ENCODE data around the gene TBC1D17. TPM values are rescaled to one million over a fixed set of nuclear protein-coding genes. Genes with fewer than 3 reads are reported as not detected.

The TBC1D17 gene
- total RNA-seq, 5 donors from 2014 or later (not counting 1 experiment from before 2014, with no cell fraction given), result 46.5 to 102 (median 88.6) TPM

GRCh38 chr19:49850487-49851342 lies 26.8 kb upstream of the TBC1D17 start, which contains the start of gene PTOV1:
Gene PTOV1 (plus strand): TSS chr19:49851159.
- H3K36me3 ChIP-seq (ENCODE audit: control insufficient read depth in 2 of 2, extremely low read depth in 1 of 2, insufficient read depth in 1 of 2, low read length in 1 of 2), result peaks cover 5 to 6% of the 10 kb centered on the region in 2 donors
- Mint-ChIP-seq H3K27ac (peak within 1 kb of the TSS; percentile 91 to 96), H3K4me3 (peak within 1 kb of the TSS; percentile 86 to 91 (median 88)), H3K4me1 (peaks cover 32 to 44% (median 42%) of the 10 kb centered on the region in 3 donors), H3K9me3 (peaks cover 0 to 5% (median 5%) of the 10 kb centered on the region in 3 donors), H3K27me3 (no peaks in the 10 kb centered on the region), H3K36me3 (peaks cover 4% of the 10 kb centered on the region)
- ChIA-PET POLR2A (interaction anchor here (1.0 to 1.3 kb wide), 3 partner anchors 19 to 33 kb away, joined by 3 to 6 read pairs (median 4); partner anchors contain the start of gene MED25 (in 1 of the 2)), CTCF (interaction anchor here in 1 of 2 donors (0.6 to 1.1 kb wide), 5 partner anchors 15 to 857 kb away, joined by 3 to 4 read pairs (median 3); partner anchors contain the start of genes FUZ, GYS1 and RUVBL2)
- H3K4me3 ChIP-seq (ENCODE audit: control insufficient read depth in 1 of 2, extremely low read depth in 1 of 2, low read length in 1 of 2), result peak within 1 kb of the TSS; percentile 79 to 99
- H3K4me1 ChIP-seq (ENCODE audit: control insufficient read depth in 1 of 2, extremely low read depth in 1 of 2, insufficient read depth in 2 of 2, low read length in 2 of 2), result peaks cover 10 to 37% of the 10 kb centered on the region in 2 experiments
- no peaks in the 10 kb centered on the region for H3K27me3 ChIP-seq (replicated peaks in 1 of 2; ENCODE audit: control insufficient read depth in 2 of 2, extremely low read depth in 1 of 2, insufficient read depth in 2 of 2, low read length in 1 of 2)
- ATAC-seq (replicated peaks in 1 of 4) (peak; percentile 86 to 91 (median 88)), DNase-seq (peak; percentile 69 to 93 (median 81))
- WGBS (ENCODE audit: insufficient coverage), result under 1% methylated on average over 98 of the region's 98 CpGs
- H3K9me3 ChIP-seq, result no peaks in the 10 kb centered on the region
- H3K27ac ChIP-seq (ENCODE audit: low read length), result peak within 1 kb of the TSS; percentile 99

GRCh38 chr19:49851456-49852259 lies 25.8 kb upstream of the TBC1D17 start:
- under 1% methylated on average over 47 of the region's 78 CpGs for WGBS (ENCODE audit: insufficient coverage)
- Mint-ChIP-seq H3K9me3 (peaks cover 0 to 5% (median 5%) of the 10 kb centered on the region in 3 donors), H3K36me3 (peaks cover 4% of the 10 kb centered on the region), H3K27me3 (no peaks in the 10 kb centered on the region), H3K4me3 (peak overlapping the region; percentile 77 to 86 (median 85)), H3K4me1 (peaks cover 32 to 44% (median 42%) of the 10 kb centered on the region in 3 donors), H3K27ac (peak overlapping the region; percentile 79 to 80)
- Histone ChIP-seq H3K27ac (ENCODE audit: low read length) (no peak overlapping the region), H3K27me3 (replicated peaks in 1 of 2; ENCODE audit: control insufficient read depth in 2 of 2, extremely low read depth in 1 of 2, insufficient read depth in 2 of 2, low read length in 1 of 2) (no peaks in the 10 kb centered on the region), H3K4me3 (ENCODE audit: control insufficient read depth in 1 of 2, extremely low read depth in 1 of 2, low read length in 1 of 2) (peak overlapping the region; percentile 62 to 79), H3K4me1 (ENCODE audit: control insufficient read depth in 1 of 2, extremely low read depth in 1 of 2, insufficient read depth in 2 of 2, low read length in 2 of 2) (peaks cover 10 to 37% of the 10 kb centered on the region in 2 experiments), H3K9me3 (no peaks in the 10 kb centered on the region), H3K36me3 (ENCODE audit: control insufficient read depth in 2 of 2, extremely low read depth in 1 of 2, insufficient read depth in 1 of 2, low read length in 1 of 2) (peaks cover 6 to 11% of the 10 kb centered on the region in 2 donors)
- POLR2A ChIA-PET, result interaction anchor here in 1 of 2 donors (0.6 kb wide), 1 partner anchor 44 kb away, joined by 3 read pairs; no protein-coding TSS in a partner anchor
- peak in 14 of 35 experiments; percentile 11 to 49 (median 28) for DNase-seq
- ATAC-seq (replicated peaks in 1 of 4), result peak; percentile 12 to 34 (median 25)
- CTCF ChIA-PET, result no interaction called here

- no peaks in the 10 kb centered on the region for H3K27me3 ChIP-seq (replicated peaks in 1 of 2; ENCODE audit: control insufficient read depth in 2 of 2, extremely low read depth in 1 of 2, insufficient read depth in 2 of 2, low read length in 1 of 2)
- ChIA-PET CTCF (interaction anchor here in 1 of 2 donors (0.7 kb wide), 1 partner anchor 18 kb away, joined by 5 read pairs; no protein-coding TSS in a partner anchor), POLR2A (no interaction called here)
- ATAC-seq (replicated peaks in 1 of 4), result no peak
- no peak overlapping the region for H3K27ac ChIP-seq (ENCODE audit: low read length)
- Mint-ChIP-seq H3K27me3 (no peaks in the 10 kb centered on the region), H3K4me1 (peaks cover 32 to 42% (median 41%) of the 10 kb centered on the region in 3 donors), H3K36me3 (peaks cover 4% of the 10 kb centered on the region), H3K4me3 (peak overlapping the region; percentile 77 to 86 (median 85)), H3K9me3 (peaks cover 0 to 5% (median 5%) of the 10 kb centered on the region in 3 donors), H3K27ac (peak overlapping the region; percentile 79 to 80)
- peaks cover 11 to 20% of the 10 kb centered on the region in 2 donors for H3K36me3 ChIP-seq (ENCODE audit: control insufficient read depth in 2 of 2, extremely low read depth in 1 of 2, insufficient read depth in 1 of 2, low read length in 1 of 2)
- H3K9me3 ChIP-seq, result no peaks in the 10 kb centered on the region
- peak overlapping the region in 1 of 2 donors; percentile 79 for H3K4me3 ChIP-seq (ENCODE audit: control insufficient read depth in 1 of 2, extremely low read depth in 1 of 2, low read length in 1 of 2)
- DNase-seq, result no peak
- WGBS (ENCODE audit: insufficient coverage), result 78% methylated on average over 7 of the region's 14 CpGs
- peaks cover 10 to 37% of the 10 kb centered on the region in 2 experiments for H3K4me1 ChIP-seq (ENCODE audit: control insufficient read depth in 1 of 2, extremely low read depth in 1 of 2, insufficient read depth in 2 of 2, low read length in 2 of 2)
Observed at GRCh38 chr19:49852631-49853126, 24.8 kb upstream of the TBC1D17 start.

GRCh38 chr19:49853852-49854377 lies 23.6 kb upstream of the TBC1D17 start:
- Histone ChIP-seq H3K4me3 (ENCODE audit: control insufficient read depth in 1 of 2, extremely low read depth in 1 of 2, low read length in 1 of 2) (no peak overlapping the region), H3K27me3 (replicated peaks in 1 of 2; ENCODE audit: control insufficient read depth in 2 of 2, extremely low read depth in 1 of 2, insufficient read depth in 2 of 2, low read length in 1 of 2) (no peaks in the 10 kb centered on the region), H3K36me3 (ENCODE audit: control insufficient read depth in 2 of 2, extremely low read depth in 1 of 2, insufficient read depth in 1 of 2, low read length in 1 of 2) (peaks cover 19 to 24% of the 10 kb centered on the region in 2 donors), H3K9me3 (no peaks in the 10 kb centered on the region), H3K27ac (ENCODE audit: low read length) (no peak overlapping the region), H3K4me1 (ENCODE audit: control insufficient read depth in 1 of 2, extremely low read depth in 1 of 2, insufficient read depth in 2 of 2, low read length in 2 of 2) (peaks cover 10 to 30% of the 10 kb centered on the region in 2 experiments)
- DNase-seq, result no peak
- ChIA-PET POLR2A (interaction anchor here in 1 of 2 donors (0.7 kb wide), 1 partner anchor 16 kb away, joined by 6 read pairs; no protein-coding TSS in a partner anchor), CTCF (no interaction called here)
- Mint-ChIP-seq H3K9me3 (peaks cover 0 to 4% (median 4%) of the 10 kb centered on the region in 3 donors), H3K27ac (peak overlapping the region in 1 of 2 donors; percentile 66), H3K4me1 (peaks cover 22 to 31% (median 31%) of the 10 kb centered on the region in 3 donors), H3K4me3 (peak overlapping the region; percentile 50 to 86 (median 55)), H3K36me3 (peaks cover 6% of the 10 kb centered on the region), H3K27me3 (no peaks in the 10 kb centered on the region)
- no peak for ATAC-seq (replicated peaks in 1 of 4)
- 91% methylated on average over 6 of the region's 10 CpGs for WGBS (ENCODE audit: insufficient coverage)

- Histone ChIP-seq H3K4me1 (ENCODE audit: control insufficient read depth in 1 of 2, extremely low read depth in 1 of 2, insufficient read depth in 2 of 2, low read length in 2 of 2) (peaks cover 10 to 30% of the 10 kb centered on the region in 2 experiments), H3K27ac (ENCODE audit: low read length) (no peak overlapping the region), H3K9me3 (no peaks in the 10 kb centered on the region), H3K27me3 (replicated peaks in 1 of 2; ENCODE audit: control insufficient read depth in 2 of 2, extremely low read depth in 1 of 2, insufficient read depth in 2 of 2, low read length in 1 of 2) (no peaks in the 10 kb centered on the region), H3K36me3 (ENCODE audit: control insufficient read depth in 2 of 2, extremely low read depth in 1 of 2, insufficient read depth in 1 of 2, low read length in 1 of 2) (peaks cover 24% of the 10 kb centered on the region in 2 donors), H3K4me3 (ENCODE audit: control insufficient read depth in 1 of 2, extremely low read depth in 1 of 2, low read length in 1 of 2) (no peak overlapping the region)
- Mint-ChIP-seq H3K27ac (no peak overlapping the region), H3K27me3 (no peaks in the 10 kb centered on the region), H3K36me3 (peaks cover 4% of the 10 kb centered on the region), H3K9me3 (no peaks in the 10 kb centered on the region), H3K4me1 (peaks cover 17 to 27% (median 26%) of the 10 kb centered on the region in 3 donors), H3K4me3 (no peak overlapping the region)
- DNase-seq (no peak), ATAC-seq (replicated peaks in 1 of 4) (no peak)
- CTCF ChIA-PET, result no interaction called here
- POLR2A ChIA-PET, result no interaction called here
- 93% methylated on average over 33 of the region's 39 CpGs for WGBS (ENCODE audit: insufficient coverage)
Observed at GRCh38 chr19:49854378-49855263, 22.9 kb upstream of the TBC1D17 start.
